ENCODE results near the gene SAXO1.

GRCh38 chr9:18923671-18924430, 109.2 kb downstream of the SAXO1 start:
- TF ChIP-seq CTCF (IDR thresholded peaks at IDR 0.05 in 8 of 11, conservative IDR thresholded peaks at IDR 0.05 in 3 of 11) (no peak), POLR2A (IDR thresholded peaks at IDR 0.05) (no peak), POLR2AphosphoS5 (IDR thresholded peaks at IDR 0.05) (no peak)
